ENCODE results near the gene ARAP1.

Gene ARAP1

DNA sequence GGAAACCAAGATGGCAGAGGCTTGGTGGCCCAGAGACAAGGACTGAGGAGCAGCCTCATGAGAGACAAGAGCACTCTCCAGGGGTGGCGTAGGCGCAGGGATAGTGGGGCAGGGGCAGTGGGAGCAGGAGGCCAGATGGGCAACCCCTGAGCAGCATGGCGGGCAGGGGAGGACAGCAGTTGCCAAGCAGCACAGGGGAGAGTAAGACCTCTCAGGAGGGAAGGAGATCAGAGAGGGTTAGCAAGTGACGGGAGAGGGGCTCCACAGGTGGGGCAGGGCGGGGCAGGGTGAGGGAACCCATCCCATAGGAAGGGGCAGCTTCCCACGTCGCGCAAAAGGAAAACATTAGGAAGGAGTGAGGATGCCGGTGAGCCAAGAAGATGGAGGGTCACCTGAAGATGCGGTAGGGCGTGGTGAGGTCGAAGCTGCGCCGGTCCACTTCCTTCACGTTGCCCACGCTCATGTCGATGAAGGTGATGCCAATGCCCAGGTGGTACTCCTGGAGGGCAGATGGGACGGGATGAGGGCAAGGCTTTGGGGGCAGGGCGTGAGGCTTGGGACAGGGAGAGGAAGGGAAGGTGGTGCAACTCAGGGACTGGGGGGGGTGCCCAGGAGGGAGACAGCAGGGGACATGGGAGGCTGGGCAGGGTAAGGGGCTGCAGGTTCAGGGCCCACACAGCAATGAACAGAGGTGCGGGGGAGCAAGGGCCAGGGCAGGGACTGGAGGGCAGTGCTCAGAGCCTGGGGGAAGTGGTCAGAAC is 42.5 kb downstream of the ARAP1 start:
- 97% methylated on average over 20 of the region's 20 CpGs for WGBS
- H3K9ac ChIP-seq (ENCODE audit: low read length): no peak overlapping the region
- DNase-seq: no peak
- no peak overlapping the region for H2BK12ac ChIP-seq (ENCODE audit: low read length in 2 of 2)
- H3K4me2 ChIP-seq (ENCODE audit: low read length, poor library complexity, severe bottlenecking): no peak overlapping the region
- H2BK5ac ChIP-seq (ENCODE audit: low read depth, low read length, poor library complexity, severe bottlenecking): no peak overlapping the region
- peaks cover 31% of the 10 kb centered on the region for H3K4me1 ChIP-seq (ENCODE audit: control insufficient read depth, insufficient read depth, low read depth, low read length)
- H3K27ac ChIP-seq (ENCODE audit: low read length, poor library complexity, severe bottlenecking): no peak overlapping the region
- H3K4ac ChIP-seq (ENCODE audit: low read depth in 1 of 2, low read length in 2 of 2): no peak overlapping the region
- H2AFZ ChIP-seq (ENCODE audit: low read depth, low read length): no peak overlapping the region
- no peak overlapping the region for H3K14ac ChIP-seq (ENCODE audit: low read length in 2 of 2)
- no peak overlapping the region for H2AK5ac ChIP-seq (ENCODE audit: low read length, severe bottlenecking)
- H4K91ac ChIP-seq (ENCODE audit: low read length): no peak overlapping the region
- H3K18ac ChIP-seq (ENCODE audit: low read depth in 1 of 2, low read length in 2 of 2): no peak overlapping the region
- no peak overlapping the region for H3K4me3 ChIP-seq (ENCODE audit: insufficient read depth in 1 of 2, low read depth in 1 of 2, low read length in 2 of 2)
- H2BK120ac ChIP-seq (ENCODE audit: low read depth, low read length): no peak overlapping the region
- peaks cover 72 to 82% of the 10 kb centered on the region in 2 experiments for H3K36me3 ChIP-seq (ENCODE audit: control insufficient read depth in 1 of 2, insufficient read depth in 2 of 2, low read depth in 1 of 2, low read length in 2 of 2)
- H3K23ac ChIP-seq (ENCODE audit: low read length in 2 of 2): no peak overlapping the region
- peaks cover 61% of the 10 kb centered on the region for H3K79me1 ChIP-seq (replicated peaks; ENCODE audit: low read length, poor library complexity, severe bottlenecking)
- no peaks in the 10 kb centered on the region for H3K27me3 ChIP-seq (ENCODE audit: control insufficient read depth in 1 of 2, insufficient read depth in 1 of 2, low read length in 2 of 2)
- H4K8ac ChIP-seq (ENCODE audit: low read length): no peak overlapping the region
- no peak overlapping the region for H2BK15ac ChIP-seq (ENCODE audit: low read depth, poor library complexity, severe bottlenecking)
- no peaks in the 10 kb centered on the region for H3K9me3 ChIP-seq (ENCODE audit: control insufficient read depth, low read length)

DNA sequence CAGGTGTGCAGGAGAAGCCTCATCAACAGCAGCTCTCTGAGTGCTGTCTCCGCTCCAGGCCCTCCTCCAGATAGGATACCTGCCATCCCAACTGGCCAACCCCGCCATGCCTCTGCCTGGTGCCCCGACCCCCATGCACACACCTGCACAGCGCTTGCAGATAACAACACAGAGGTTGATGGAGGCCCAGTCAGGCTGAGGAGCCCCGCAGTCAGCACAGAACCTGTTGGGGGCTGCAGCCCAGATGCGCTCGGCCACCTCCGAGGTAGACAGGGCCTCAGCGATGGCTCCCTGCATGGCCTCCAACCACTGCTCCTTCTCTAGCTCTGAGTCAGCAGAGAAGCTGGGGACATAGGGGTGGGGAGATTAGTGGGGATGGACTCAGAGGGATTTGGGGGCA is 45.2 kb downstream of the ARAP1 start:
- H3K4me2 ChIP-seq (ENCODE audit: low read length, poor library complexity, severe bottlenecking): no peak overlapping the region
- no peak overlapping the region for H3K4me3 ChIP-seq (ENCODE audit: insufficient read depth in 1 of 2, low read depth in 1 of 2, low read length in 2 of 2)
- H2BK120ac ChIP-seq (ENCODE audit: low read depth, low read length): no peak overlapping the region
- H3K9me3 ChIP-seq (ENCODE audit: control insufficient read depth, low read length): no peaks in the 10 kb centered on the region
- no peak overlapping the region for H3K18ac ChIP-seq (ENCODE audit: low read depth in 1 of 2, low read length in 2 of 2)
- H3K9ac ChIP-seq (ENCODE audit: low read length): no peak overlapping the region
- peaks cover 76 to 87% of the 10 kb centered on the region in 2 experiments for H3K36me3 ChIP-seq (ENCODE audit: control insufficient read depth in 1 of 2, insufficient read depth in 2 of 2, low read depth in 1 of 2, low read length in 2 of 2)
- H4K91ac ChIP-seq (ENCODE audit: low read length): no peak overlapping the region
- H2BK15ac ChIP-seq (ENCODE audit: low read depth, poor library complexity, severe bottlenecking): no peak overlapping the region
- H2BK12ac ChIP-seq (ENCODE audit: low read length in 2 of 2): no peak overlapping the region
- H2BK5ac ChIP-seq (ENCODE audit: low read depth, low read length, poor library complexity, severe bottlenecking): no peak overlapping the region
- no peak overlapping the region for H2AFZ ChIP-seq (ENCODE audit: low read depth, low read length)
- H3K14ac ChIP-seq (ENCODE audit: low read length in 2 of 2): no peak overlapping the region
- H3K4ac ChIP-seq (ENCODE audit: low read depth in 1 of 2, low read length in 2 of 2): no peak overlapping the region
- WGBS: 97% methylated on average over 9 of the region's 9 CpGs
- H3K27me3 ChIP-seq (ENCODE audit: control insufficient read depth in 1 of 2, insufficient read depth in 1 of 2, low read length in 2 of 2): no peaks in the 10 kb centered on the region
- peaks cover 48% of the 10 kb centered on the region for H3K4me1 ChIP-seq (ENCODE audit: control insufficient read depth, insufficient read depth, low read depth, low read length)
- no peak overlapping the region for H4K8ac ChIP-seq (ENCODE audit: low read length)
- DNase-seq: no peak
- H2AK5ac ChIP-seq (ENCODE audit: low read length, severe bottlenecking): no peak overlapping the region
- H3K27ac ChIP-seq (ENCODE audit: low read length, poor library complexity, severe bottlenecking): no peak overlapping the region
- no peak overlapping the region for H3K23ac ChIP-seq (ENCODE audit: low read length in 2 of 2)
- H3K79me1 ChIP-seq (replicated peaks; ENCODE audit: low read length, poor library complexity, severe bottlenecking): peaks cover 45% of the 10 kb centered on the region

DNA sequence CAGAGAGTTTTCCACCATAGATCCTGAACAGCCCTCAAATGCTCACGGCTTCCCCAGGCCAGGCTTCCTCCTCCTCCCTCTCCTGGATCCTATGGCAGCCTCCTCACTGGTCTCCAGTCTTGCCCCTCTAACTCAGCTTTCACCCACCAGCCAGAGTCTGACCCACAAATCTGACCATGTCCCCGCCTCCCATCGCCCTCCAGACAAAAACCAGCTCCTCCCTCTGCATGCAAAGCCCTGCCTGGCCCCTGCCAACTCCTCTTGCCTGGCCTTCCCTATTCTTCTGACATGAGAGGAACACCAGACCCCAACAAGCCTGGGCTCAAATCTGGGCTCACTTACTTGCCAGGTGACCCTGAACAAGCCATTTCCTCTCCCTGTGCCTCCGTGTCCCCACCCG is 45.6 kb downstream of the ARAP1 start:
- no peak overlapping the region for H4K91ac ChIP-seq (ENCODE audit: low read length)
- no peaks in the 10 kb centered on the region for H3K9me3 ChIP-seq (ENCODE audit: control insufficient read depth, low read length)
- no peak overlapping the region for H4K8ac ChIP-seq (ENCODE audit: low read length)
- H3K18ac ChIP-seq (ENCODE audit: low read depth in 1 of 2, low read length in 2 of 2): no peak overlapping the region
- H2BK120ac ChIP-seq (ENCODE audit: low read depth, low read length): no peak overlapping the region
- WGBS: 88% methylated on average over 5 of the region's 5 CpGs
- H3K4me3 ChIP-seq (ENCODE audit: insufficient read depth in 1 of 2, low read depth in 1 of 2, low read length in 2 of 2): no peak overlapping the region
- H3K4ac ChIP-seq (ENCODE audit: low read depth in 1 of 2, low read length in 2 of 2): no peak overlapping the region
- H2AFZ ChIP-seq (ENCODE audit: low read depth, low read length): no peak overlapping the region
- H3K4me1 ChIP-seq (ENCODE audit: control insufficient read depth, insufficient read depth, low read depth, low read length): peaks cover 48% of the 10 kb centered on the region
- H2AK5ac ChIP-seq (ENCODE audit: low read length, severe bottlenecking): peak overlapping the region; percentile 42
- peaks cover 74 to 87% of the 10 kb centered on the region in 2 experiments for H3K36me3 ChIP-seq (ENCODE audit: control insufficient read depth in 1 of 2, insufficient read depth in 2 of 2, low read depth in 1 of 2, low read length in 2 of 2)
- no peak overlapping the region for H3K23ac ChIP-seq (ENCODE audit: low read length in 2 of 2)
- H3K27me3 ChIP-seq (ENCODE audit: control insufficient read depth in 1 of 2, insufficient read depth in 1 of 2, low read length in 2 of 2): no peaks in the 10 kb centered on the region
- no peak overlapping the region for H3K14ac ChIP-seq (ENCODE audit: low read length in 2 of 2)
- H3K4me2 ChIP-seq (ENCODE audit: low read length, poor library complexity, severe bottlenecking): no peak overlapping the region
- H3K79me1 ChIP-seq (replicated peaks; ENCODE audit: low read length, poor library complexity, severe bottlenecking): peaks cover 45% of the 10 kb centered on the region
- no peak overlapping the region for H3K27ac ChIP-seq (ENCODE audit: low read length, poor library complexity, severe bottlenecking)
- H2BK12ac ChIP-seq (ENCODE audit: low read length in 2 of 2): no peak overlapping the region
- H2BK5ac ChIP-seq (ENCODE audit: low read depth, low read length, poor library complexity, severe bottlenecking): no peak overlapping the region
- no peak for DNase-seq
- no peak overlapping the region for H3K9ac ChIP-seq (ENCODE audit: low read length)
- H2BK15ac ChIP-seq (ENCODE audit: low read depth, poor library complexity, severe bottlenecking): no peak overlapping the region

DNA sequence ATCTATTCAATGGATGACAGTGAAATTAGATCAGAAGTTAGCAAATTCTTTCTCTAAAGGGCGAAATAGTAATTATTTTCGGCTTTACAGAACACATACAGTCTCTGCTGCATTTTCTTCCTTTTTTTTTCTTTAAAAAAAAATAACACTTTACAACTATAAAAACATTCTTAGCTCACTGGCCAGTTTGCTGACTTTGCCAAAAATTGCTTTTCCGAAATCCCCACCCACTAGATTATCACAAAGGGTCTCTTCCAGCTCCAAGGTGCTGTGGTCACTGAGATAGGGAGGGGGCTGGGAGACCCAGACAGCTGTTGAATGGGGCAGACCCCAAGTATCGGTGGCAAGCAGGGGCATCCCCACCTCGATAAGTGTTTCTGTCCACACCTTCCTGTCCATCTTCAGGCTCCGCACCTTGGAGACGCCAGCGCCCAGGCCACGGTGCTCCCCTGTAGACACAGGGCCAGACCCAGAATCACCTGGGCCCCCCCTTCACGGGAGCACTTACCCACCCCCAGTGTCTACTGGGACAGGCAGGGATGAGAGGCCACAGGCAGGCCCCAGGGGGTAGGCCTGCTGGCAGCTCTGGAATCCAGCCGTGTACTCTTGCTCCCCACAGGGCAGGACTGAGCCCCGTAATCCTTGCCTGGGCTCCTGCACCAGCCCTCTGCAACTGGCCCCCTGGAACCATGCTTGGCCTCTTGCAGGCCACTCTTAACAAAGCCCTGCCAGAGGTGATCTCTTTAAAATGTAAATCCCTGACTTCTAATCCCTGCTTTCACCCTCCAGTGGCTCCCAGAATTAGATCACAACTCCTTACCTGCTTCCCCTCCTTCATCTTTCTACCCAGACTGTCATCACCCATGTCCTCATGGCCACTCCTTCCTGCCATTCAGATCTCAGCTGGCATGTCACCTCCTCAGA is 46.5 kb downstream of the ARAP1 start:
- Histone ChIP-seq H3K36me3 (ENCODE audit: control insufficient read depth in 1 of 2, insufficient read depth in 2 of 2, low read depth in 1 of 2, low read length in 2 of 2) (peaks cover 74 to 88% of the 10 kb centered on the region in 2 experiments), H2BK12ac (ENCODE audit: low read length in 2 of 2) (no peak overlapping the region), H3K9me3 (ENCODE audit: control insufficient read depth, low read length) (no peaks in the 10 kb centered on the region), H3K23ac (ENCODE audit: low read length in 2 of 2) (no peak overlapping the region), H3K18ac (ENCODE audit: low read depth in 1 of 2, low read length in 2 of 2) (no peak overlapping the region), H4K8ac (ENCODE audit: low read length) (no peak overlapping the region), H3K27ac (ENCODE audit: low read length, poor library complexity, severe bottlenecking) (peak overlapping the region; percentile 39), H2AFZ (ENCODE audit: low read depth, low read length) (no peak overlapping the region), H4K91ac (ENCODE audit: low read length) (peak overlapping the region; percentile 34), H3K4me1 (ENCODE audit: control insufficient read depth, insufficient read depth, low read depth, low read length) (peaks cover 48% of the 10 kb centered on the region), H3K14ac (ENCODE audit: low read length in 2 of 2) (no peak overlapping the region), H3K9ac (ENCODE audit: low read length) (no peak overlapping the region), H2BK120ac (ENCODE audit: low read depth, low read length) (no peak overlapping the region), H3K4ac (ENCODE audit: low read depth in 1 of 2, low read length in 2 of 2) (no peak overlapping the region), H2AK5ac (ENCODE audit: low read length, severe bottlenecking) (peak overlapping the region; percentile 42), H3K4me3 (ENCODE audit: insufficient read depth in 1 of 2, low read depth in 1 of 2, low read length in 2 of 2) (no peak overlapping the region), H3K27me3 (ENCODE audit: control insufficient read depth in 1 of 2, insufficient read depth in 1 of 2, low read length in 2 of 2) (no peaks in the 10 kb centered on the region), H2BK15ac (ENCODE audit: low read depth, poor library complexity, severe bottlenecking) (no peak overlapping the region), H2BK5ac (ENCODE audit: low read depth, low read length, poor library complexity, severe bottlenecking) (no peak overlapping the region), H3K4me2 (ENCODE audit: low read length, poor library complexity, severe bottlenecking) (peak overlapping the region; percentile 14), H3K79me1 (replicated peaks; ENCODE audit: low read length, poor library complexity, severe bottlenecking) (peaks cover 37% of the 10 kb centered on the region)
- no peak for DNase-seq
- WGBS: 76% methylated on average over 11 of the region's 12 CpGs

Data from mesenchymal stem cell (in vitro differentiated cells and primary cell).